OCI-LY3 (cell line): Measurements from ENCODE around the gene SEPSECS.

Experiments used
- H2AFZ ChIP-seq: fragments of 200-600, 300-600 bp; shearing (Covaris generic); 2 replicates; pipeline ENCODE4 v1.6.0; 2014; ENCODE audit warnings: antibody characterized with exemption, low read depth, low read length
- H3K27ac ChIP-seq: fragments of 200-600, 300-600 bp; sonication (generic); 2 replicates; pipeline ENCODE4 v1.5.1; 2014; ENCODE audit warnings: mild to moderate bottlenecking, low read length, moderate library complexity, mixed read lengths
- H3K27me3 ChIP-seq: fragments of 200-600, 300-600 bp; sonication (generic); 2 replicates; pipeline ENCODE4 v1.6.1; 2014; ENCODE audit warnings: low read depth, low read length, mixed read lengths
- H3K36me3 ChIP-seq: fragments of 200-600, 300-600 bp; sonication (generic); replicated peaks from 2 replicates; pipeline ENCODE3; 2014; ENCODE audit warnings: low read depth, low read length, mixed read lengths
- H3K4me1 ChIP-seq: fragments of 300-600, 200-600 bp; sonication (generic); 2 replicates; pipeline ENCODE4 v1.6.1; 2014; ENCODE audit warnings: low read length, mixed read lengths
- H3K4me2 ChIP-seq: fragments of 200-600, 300-600 bp; sonication (generic); 2 replicates; pipeline ENCODE4 v1.6.1; 2014; ENCODE audit warnings: low read length, mixed read lengths
- H3K4me3 ChIP-seq: fragments of 300-600, 200-600 bp; sonication (generic); 2 replicates; pipeline ENCODE4 v1.5.1; 2014; ENCODE audit warnings: antibody characterized with exemption, mild to moderate bottlenecking, low read length, moderate library complexity
- H3K79me2 ChIP-seq: fragments of 300-600, 200-600 bp; shearing (Covaris generic); 2 replicates; pipeline ENCODE4 v1.6.1; 2014; ENCODE audit warnings: mild to moderate bottlenecking, low read length, mixed read lengths
- H3K9ac ChIP-seq: fragments of 300-600, 200-600 bp; shearing (Covaris generic); 2 replicates; pipeline ENCODE4 v1.6.0; 2014; ENCODE audit warnings: mild to moderate bottlenecking, low read length, moderate library complexity
- H3K9me3 ChIP-seq: fragments of 200-600, 300-600 bp; shearing (Covaris generic); 2 replicates; pipeline ENCODE4 v1.6.1; 2014; ENCODE audit warnings: low read length, mixed read lengths; ENCODE audit not compliant: insufficient read depth
- H4K20me1 ChIP-seq: fragments of 200-600, 300-600 bp; sonication (generic); 2 replicates; pipeline ENCODE4 v1.6.1; 2016; ENCODE audit warnings: low read length, mixed read lengths; ENCODE audit not compliant: insufficient read depth
- EZH2phosphoT487 ChIP-seq: fragments of 200-600 bp; shearing (Covaris generic); IDR thresholded peaks from 2 replicates; pipeline ENCODE4 v1.6.1; 2018; ENCODE audit warnings: antibody characterized with exemption, mixed run types, low read depth
- TF ChIP-seq, protein P1 (sequence below): fragments of 200-600, 300-600 bp; sonication (generic); IDR thresholded peaks from 2 replicates; pipeline ENCODE4 v1.5.1; 2014; ENCODE audit warnings: antibody characterized with exemption, low read length, low read depth

SEPSECS gene

GRCh38 chr4:25113915-25114904, 46.0 kb downstream of the SEPSECS start:
- H3K4me1 ChIP-seq = no peaks in the 10 kb centered on the region
- H3K4me3 ChIP-seq = no peak overlapping the region
- no peak overlapping the region for H3K27ac ChIP-seq
- H3K4me2 ChIP-seq = no peak overlapping the region
- no peaks in the 10 kb centered on the region for H3K36me3 ChIP-seq
- no peaks in the 10 kb centered on the region for H3K27me3 ChIP-seq
- H4K20me1 ChIP-seq = no peaks in the 10 kb centered on the region
- H3K9ac ChIP-seq = no peak overlapping the region
- no peaks in the 10 kb centered on the region for H3K79me2 ChIP-seq
- H3K9me3 ChIP-seq = no peaks in the 10 kb centered on the region
- H2AFZ ChIP-seq = no peak overlapping the region
- TF ChIP-seq, protein P1, sequence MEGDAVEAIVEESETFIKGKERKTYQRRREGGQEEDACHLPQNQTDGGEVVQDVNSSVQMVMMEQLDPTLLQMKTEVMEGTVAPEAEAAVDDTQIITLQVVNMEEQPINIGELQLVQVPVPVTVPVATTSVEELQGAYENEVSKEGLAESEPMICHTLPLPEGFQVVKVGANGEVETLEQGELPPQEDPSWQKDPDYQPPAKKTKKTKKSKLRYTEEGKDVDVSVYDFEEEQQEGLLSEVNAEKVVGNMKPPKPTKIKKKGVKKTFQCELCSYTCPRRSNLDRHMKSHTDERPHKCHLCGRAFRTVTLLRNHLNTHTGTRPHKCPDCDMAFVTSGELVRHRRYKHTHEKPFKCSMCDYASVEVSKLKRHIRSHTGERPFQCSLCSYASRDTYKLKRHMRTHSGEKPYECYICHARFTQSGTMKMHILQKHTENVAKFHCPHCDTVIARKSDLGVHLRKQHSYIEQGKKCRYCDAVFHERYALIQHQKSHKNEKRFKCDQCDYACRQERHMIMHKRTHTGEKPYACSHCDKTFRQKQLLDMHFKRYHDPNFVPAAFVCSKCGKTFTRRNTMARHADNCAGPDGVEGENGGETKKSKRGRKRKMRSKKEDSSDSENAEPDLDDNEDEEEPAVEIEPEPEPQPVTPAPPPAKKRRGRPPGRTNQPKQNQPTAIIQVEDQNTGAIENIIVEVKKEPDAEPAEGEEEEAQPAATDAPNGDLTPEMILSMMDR = no peak
- no peak for TF ChIP-seq EZH2phosphoT487

GRCh38 chr4:25112995-25113380, 47.3 kb downstream of the SEPSECS start:
- no peaks in the 10 kb centered on the region for H3K9me3 ChIP-seq
- no peak for TF ChIP-seq EZH2phosphoT487
- TF ChIP-seq, protein P1 = no peak
- no peaks in the 10 kb centered on the region for H3K79me2 ChIP-seq
- no peak overlapping the region for H3K9ac ChIP-seq
- H2AFZ ChIP-seq = no peak overlapping the region
- H3K4me3 ChIP-seq = no peak overlapping the region
- no peaks in the 10 kb centered on the region for H4K20me1 ChIP-seq
- H3K36me3 ChIP-seq = no peaks in the 10 kb centered on the region
- no peaks in the 10 kb centered on the region for H3K4me1 ChIP-seq
- no peak overlapping the region for H3K27ac ChIP-seq
- no peaks in the 10 kb centered on the region for H3K27me3 ChIP-seq
- no peak overlapping the region for H3K4me2 ChIP-seq

DNA sequence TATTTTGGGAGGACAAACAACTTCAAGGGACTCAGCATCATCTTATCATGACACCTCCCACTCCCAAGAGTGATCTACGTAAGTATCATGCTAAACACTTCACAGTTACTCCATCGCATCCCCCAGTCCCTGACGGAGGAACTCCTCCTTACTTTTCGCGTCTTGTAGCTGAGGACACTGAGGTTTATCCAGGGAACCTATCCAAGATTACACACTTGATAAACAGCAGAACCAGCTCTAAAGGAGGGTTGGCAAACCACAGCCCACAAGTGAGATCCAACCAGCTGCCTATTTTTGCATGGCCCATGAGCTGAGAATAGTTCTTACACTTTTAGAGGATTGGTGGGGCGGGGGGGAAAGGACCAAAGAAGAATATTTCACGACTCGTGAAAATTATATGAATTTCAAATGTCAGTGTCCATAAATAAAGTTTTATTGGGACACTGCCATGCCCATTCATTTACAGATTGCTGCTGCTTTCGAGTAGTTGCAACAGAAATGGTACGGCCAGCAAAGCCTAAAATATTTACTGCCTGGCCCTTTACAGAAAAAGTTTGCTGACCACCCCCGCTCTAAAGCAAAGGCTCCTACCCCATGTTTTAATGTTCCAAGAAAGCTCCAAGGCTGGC, 47.8 kb downstream of the SEPSECS start:
- TF ChIP-seq, protein P1 = no peak
- Histone ChIP-seq H4K20me1 (no peaks in the 10 kb centered on the region), H3K4me1 (no peaks in the 10 kb centered on the region), H3K4me3 (no peak overlapping the region), H3K9me3 (no peaks in the 10 kb centered on the region), H3K27ac (no peak overlapping the region), H3K36me3 (no peaks in the 10 kb centered on the region), H3K27me3 (no peaks in the 10 kb centered on the region), H3K79me2 (no peaks in the 10 kb centered on the region), H3K9ac (no peak overlapping the region), H2AFZ (no peak overlapping the region), H3K4me2 (no peak overlapping the region)

GRCh38 chr4:25111648-25112196, 48.5 kb downstream of the SEPSECS start:
- no peak overlapping the region for H3K9ac ChIP-seq
- no peaks in the 10 kb centered on the region for H3K9me3 ChIP-seq
- H3K4me1 ChIP-seq = no peaks in the 10 kb centered on the region
- TF ChIP-seq, protein P1 = no peak
- no peak for TF ChIP-seq EZH2phosphoT487
- no peaks in the 10 kb centered on the region for H3K27me3 ChIP-seq
- H3K4me3 ChIP-seq = no peak overlapping the region
- H4K20me1 ChIP-seq = no peaks in the 10 kb centered on the region
- H3K36me3 ChIP-seq = no peaks in the 10 kb centered on the region
- H3K79me2 ChIP-seq = no peaks in the 10 kb centered on the region
- H2AFZ ChIP-seq = no peak overlapping the region
- H3K4me2 ChIP-seq = no peak overlapping the region
- H3K27ac ChIP-seq = no peak overlapping the region
